Nucleus accumbens (tissue), 56 donors: ENCODE measurements around the gene ASCL5.

Experiments
- DNase-seq, 56 donors: peaks; one replicate each; lab custom pipeline; 2025; lab: John Stamatoyannopoulos, UW

The ASCL5 gene

GRCh38 chr1:201112173-201112731 is 14.7 kb downstream of the ASCL5 start, which contains the start of gene CACNA1S:
CACNA1S (minus strand) TSS chr1:201112426; CDS start chr1:201112339, 87 bp downstream.
- DNase-seq: no peak

DNA sequence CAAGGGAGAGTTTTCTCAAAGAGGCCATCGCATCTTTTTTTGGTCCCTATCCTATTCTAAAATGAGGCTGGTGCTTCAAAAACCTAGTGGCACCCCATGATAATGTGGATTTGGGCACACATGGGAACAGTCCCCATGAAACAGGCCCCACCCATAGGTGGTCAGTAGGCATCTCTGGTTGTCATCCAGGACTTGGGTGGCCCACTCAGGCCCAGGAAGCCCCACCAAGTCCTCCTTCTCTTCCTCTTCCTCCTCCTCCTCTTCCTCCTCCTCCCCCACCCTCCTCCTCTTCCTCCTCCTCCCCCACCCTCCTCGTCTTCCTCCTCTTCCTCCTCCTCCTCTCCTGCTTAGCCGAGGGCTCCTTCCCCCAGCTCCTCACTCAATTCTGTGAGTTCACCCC is 15.3 kb downstream of the ASCL5 start:
- DNase-seq: no peak

DNA sequence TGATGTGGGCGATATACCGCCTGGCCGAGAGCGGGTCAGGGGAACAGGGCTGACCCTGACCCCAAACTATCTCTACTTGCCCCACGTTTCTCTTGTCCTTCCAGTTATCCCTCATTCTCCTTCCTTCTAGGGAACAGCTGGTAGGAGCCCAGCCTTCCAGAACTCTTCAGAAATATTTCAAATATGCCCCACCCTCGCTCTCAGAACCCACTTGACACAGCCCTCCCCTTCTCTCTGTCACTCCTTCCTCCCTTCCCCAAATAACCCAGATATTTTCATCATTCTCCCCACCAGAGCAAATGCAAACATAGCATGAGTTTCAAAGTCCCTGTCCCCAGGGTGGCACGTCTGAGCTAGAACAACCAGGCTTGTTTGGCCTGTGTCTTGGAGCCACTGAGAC is 15.8 kb downstream of the ASCL5 start:
- no peak for DNase-seq

GRCh38 chr1:201110616-201111015 is 16.4 kb downstream of the ASCL5 start:
- no peak for DNase-seq

DNA sequence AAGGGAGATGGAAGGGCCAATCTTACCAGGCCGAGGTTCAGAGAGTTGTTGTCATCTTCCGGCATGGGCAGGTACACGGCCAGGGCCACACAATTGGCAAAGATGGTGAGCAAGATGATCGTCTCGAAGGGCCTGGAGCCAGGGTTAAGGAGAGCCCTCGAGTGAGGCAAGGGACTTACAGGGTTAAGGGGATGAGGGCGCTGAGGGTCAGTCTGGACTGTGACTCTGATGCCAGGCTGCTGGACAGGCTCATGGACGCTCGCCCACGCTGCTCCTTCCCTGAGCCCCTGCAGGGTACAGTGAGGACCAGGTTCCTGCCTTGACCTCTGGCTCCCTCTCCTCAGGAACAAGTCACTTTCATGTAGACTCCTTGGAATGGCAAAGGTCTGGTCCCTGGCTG is 16.8 kb downstream of the ASCL5 start:
- DNase-seq: no peak

DNA sequence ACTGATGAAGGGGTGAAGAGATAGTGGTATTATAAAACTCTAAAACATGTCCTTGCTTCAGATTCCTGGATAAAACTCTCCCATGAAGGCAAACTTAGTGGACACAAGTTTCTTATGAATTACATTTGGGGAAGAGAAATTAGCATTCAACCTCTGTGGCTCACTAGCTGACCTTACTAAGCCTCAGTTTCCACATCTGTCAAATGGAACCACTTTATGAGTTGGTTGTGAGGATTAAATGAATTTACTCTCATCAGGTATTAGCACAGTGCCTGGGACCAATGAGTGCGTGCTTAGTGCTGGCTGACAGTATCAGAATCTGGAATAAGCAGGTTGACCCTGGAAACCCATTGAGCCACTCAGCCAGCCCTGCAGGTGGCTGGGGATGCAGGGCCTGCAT is 17.3 kb downstream of the ASCL5 start:
- DNase-seq: no peak

DNA sequence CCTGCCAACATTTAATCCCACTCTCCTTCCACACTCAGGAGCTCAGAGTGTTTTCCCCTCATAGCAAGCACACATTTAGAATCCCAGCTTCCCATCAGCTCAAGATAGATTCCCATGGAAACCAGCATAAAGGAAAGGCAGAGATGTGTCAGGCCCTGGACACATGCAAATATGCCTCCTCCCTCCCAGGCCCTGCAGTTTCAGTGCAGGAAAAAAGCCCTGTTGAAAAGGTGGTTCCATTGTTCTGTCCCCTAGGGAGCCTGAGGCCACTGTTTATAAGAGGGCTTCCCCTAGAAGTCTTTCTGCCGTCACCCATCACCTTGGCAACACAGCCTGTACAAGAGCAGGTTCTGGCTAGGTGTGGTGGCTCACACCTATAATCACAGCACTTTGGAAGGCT is 18.4 kb downstream of the ASCL5 start:
- DNase-seq: peak in 20 of 56 donors; percentile 5 to 58 (median 24)

DNA sequence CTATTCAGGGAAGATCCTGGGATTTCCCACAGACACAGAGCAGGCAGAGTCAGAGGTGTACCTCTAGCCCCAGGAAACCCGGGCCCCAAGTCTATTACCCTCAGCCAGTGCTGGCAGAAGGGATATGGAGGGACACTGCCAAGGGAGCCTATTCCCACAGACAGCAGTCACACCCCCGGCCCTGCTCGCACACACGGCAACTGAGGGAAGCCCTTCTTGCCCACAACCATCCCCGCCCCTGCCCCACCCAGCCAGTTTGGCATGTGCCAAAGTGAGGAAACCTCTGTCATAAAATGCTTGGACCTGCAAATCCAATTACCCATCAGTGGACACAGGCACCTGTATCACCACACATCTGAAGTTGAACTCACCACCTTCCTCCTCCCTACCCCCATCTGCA is 21.3 kb downstream of the ASCL5 start:
- no peak for DNase-seq

GRCh38 chr1:201104141-201104540 is 22.8 kb downstream of the ASCL5 start:
- no peak for DNase-seq

DNA sequence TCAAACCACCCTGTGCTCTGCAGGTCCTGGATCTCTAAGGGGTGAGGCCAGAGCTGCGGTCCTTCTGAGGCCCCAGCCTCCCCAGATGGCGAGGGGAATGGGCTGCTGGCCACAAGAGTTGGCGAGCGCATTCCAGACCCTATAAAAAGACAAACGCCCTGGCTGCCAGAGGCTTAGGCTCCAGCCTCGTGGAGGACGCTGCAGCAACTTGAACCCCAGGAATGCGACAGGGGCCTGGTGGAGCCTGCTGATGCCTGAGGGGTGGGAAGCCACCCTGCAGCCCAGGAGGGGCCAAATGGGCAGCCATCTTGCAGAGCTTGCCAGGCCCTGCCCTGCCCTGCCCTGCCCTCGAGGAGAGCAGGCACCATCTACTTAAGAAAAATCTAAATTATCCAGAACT is 23.3 kb downstream of the ASCL5 start:
- no peak for DNase-seq

GRCh38 chr1:201100169-201100930 is 26.6 kb downstream of the ASCL5 start:
- no peak for DNase-seq

- no peak for DNase-seq
These were observed 27.8 kb downstream of the ASCL5 start for GRCh38 chr1:201098992-201099677.

- no peak for DNase-seq
These were observed 29.8 kb downstream of the ASCL5 start for GRCh38 chr1:201096977-201097856.

DNA sequence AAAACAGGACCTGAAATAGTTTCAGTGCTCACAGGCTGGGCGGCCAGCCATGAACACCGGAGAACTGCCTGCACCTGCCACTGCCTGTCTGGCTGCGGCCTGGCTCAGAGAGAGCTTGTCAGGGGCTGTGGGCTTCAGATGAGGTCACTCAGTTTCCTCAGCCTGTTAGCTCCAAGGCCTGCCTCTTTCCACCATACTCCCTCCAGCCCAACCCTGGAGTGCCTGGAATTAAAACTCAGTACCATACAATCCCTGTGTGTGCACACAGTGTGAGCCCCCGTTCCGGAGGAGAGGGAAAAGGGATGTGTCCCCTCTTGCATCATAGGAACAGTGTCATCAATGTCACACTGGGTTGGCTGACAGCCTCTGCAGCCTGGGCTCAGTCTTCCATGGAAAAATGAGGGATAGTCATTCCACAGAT is 30.9 kb downstream of the ASCL5 start:
- DNase-seq: peak in 4 of 56 donors; percentile 10 to 45 (median 16)

- DNase-seq: peak in 23 of 56 donors; percentile 5 to 63 (median 33)
These were observed 31.4 kb downstream of the ASCL5 start for GRCh38 chr1:201095581-201095980.

- no peak for DNase-seq
These were observed 32.2 kb downstream of the ASCL5 start for GRCh38 chr1:201094832-201095231.

- DNase-seq: no peak
These were observed 33.0 kb downstream of the ASCL5 start for GRCh38 chr1:201093962-201094361.

- DNase-seq: no peak
These were observed 33.4 kb downstream of the ASCL5 start for GRCh38 chr1:201093561-201093960.

DNA sequence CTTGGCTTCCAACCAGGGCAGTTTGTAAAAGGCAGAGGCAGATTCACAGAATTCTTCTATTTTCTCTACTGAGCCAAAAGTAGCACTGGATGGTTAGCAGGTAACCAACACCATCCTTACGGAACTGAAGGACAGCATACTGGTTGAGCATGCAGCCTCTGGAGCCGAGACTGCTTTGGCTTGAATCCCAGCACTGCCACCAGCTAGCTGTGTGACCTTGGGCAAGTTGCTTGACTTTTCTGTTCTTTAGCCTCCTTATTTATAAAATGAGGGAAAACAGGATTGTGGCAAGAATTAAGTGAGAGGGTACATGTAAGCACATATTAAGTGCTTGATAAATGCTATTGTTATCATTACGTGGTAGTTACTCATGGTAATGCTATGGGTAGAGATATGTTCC is 34.2 kb downstream of the ASCL5 start:
- DNase-seq: no peak

DNA sequence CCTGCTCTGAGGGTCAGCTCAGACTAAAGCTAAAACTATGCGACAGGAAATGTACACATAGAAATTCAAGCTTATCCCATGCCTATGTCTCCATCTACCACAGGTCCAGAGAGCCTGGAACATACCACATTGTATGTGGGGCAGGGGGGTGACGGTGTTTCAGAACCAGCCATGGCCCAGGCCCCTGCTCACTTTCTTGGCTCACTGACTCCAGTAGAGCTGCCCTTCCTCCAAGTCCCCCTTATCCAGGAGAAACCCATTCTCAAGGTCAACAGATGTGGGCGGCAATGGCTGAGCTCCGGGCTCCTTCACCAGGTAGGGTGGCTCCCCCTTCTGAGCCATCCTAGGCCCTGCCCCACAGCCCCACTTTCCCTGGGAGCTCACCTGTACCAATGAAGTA is 35.7 kb downstream of the ASCL5 start:
- no peak for DNase-seq

GRCh38 chr1:201090541-201090940 is 36.4 kb downstream of the ASCL5 start:
- no peak for DNase-seq
